Activated CD4-positive, CD25-positive, alpha-beta regulatory T cell (primary cell): Measurements from ENCODE around the gene TNFRSF14.
A peak's percentile ranks its signal among the peaks of the same experiment; 100 is the strongest.

Source experiments
- DNase-seq, 4 experiments: peaks; one replicate each; lab custom pipeline; 2025; lab: John Stamatoyannopoulos, UW

TNFRSF14 gene

DNA sequence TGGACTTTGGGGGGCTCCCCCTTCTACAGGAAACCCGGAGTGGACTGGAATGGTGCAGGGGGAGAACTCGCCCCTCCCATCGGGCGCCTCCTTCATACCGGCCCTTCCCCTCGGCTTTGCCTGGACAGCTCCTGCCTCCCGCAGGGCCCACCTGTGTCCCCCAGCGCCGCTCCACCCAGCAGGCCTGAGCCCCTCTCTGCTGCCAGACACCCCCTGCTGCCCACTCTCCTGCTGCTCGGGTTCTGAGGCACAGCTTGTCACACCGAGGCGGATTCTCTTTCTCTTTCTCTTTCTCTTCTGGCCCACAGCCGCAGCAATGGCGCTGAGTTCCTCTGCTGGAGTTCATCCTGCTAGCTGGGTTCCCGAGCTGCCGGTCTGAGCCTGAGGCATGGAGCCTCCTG lies at the start of gene TNFRSF14:
Gene TNFRSF14 (plus strand): TSS at position 95 of the 401 bp plus-strand sequence. CDS start 294 bp downstream, at position 389.
- peak; percentile 35 to 56 (median 46) for DNase-seq

DNA sequence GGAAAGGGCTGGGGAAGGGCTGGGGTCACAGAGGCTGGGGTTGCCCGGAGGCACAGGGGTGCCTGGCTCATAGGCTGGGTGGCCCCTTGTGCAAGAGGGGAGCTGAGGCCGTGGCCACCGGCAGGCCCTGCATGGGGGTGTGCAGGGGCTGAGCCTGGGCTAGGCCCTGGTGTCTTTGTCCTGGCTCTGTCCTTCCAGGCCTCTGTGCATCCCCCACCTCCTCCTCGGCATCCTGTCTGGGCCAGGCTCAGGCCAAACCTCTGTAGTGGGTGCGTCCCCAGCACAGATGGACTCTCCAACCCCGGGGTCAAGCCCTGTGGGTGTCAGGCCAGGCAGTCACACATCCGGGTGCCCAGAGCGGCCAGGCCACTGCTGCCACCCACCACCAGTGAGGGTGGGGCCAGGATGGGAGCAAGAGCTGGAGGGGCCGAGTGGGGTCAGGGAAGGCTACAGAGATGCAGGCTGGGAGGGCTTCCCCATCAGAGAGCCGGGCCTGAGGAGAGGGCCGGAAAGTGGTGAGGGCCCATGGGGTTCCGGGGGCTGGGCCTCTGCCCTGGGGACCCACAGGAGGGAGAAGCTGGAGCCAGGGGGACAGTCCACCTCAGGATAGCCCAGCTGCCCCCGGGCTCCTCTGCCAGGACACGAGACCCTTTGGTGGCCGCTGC lies 49.1 kb upstream of the TNFRSF14 start:
- no peak for DNase-seq

DNA sequence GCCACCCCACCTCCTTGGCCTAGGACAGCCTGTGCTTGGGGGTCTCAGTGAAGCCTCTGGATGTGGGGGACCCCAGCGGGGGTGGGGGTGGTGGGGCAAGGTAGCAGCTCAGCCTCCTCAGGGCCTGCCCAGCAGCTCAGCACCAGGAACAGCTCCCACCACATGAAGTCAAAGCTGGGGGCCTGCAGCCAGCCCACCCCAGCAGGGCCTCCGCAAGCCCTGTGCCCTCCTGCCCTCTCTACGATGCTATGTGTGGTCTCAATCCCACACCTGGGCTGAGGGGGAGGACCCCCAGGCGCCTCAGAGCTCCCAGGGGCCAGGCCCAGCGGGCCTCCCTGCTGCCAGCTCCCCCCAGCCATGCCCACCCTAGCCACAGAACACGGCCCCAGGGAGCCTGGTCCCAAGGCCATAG lies 48.4 kb upstream of the TNFRSF14 start:
- DNase-seq = no peak

DNA sequence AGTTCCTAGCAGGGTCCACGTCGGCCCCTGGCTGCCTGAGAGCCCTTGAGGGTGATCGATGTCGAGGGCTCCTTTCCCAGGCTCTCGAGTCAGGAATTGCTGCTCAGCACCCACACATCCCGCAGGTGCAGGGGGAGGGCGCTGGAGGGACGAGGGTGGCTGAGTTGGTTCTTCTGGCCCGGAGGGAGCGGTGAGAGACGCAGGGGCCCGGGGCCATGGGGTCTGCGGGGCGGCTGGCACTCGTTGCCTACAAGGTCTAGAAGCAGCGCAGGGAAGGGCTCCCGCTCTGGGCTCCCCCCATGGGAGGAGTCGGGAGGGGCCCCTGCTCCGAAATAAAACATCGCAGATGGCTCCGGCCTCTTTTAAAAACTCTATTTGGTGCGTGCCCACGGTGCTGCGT lies 48.0 kb upstream of the TNFRSF14 start:
- no peak for DNase-seq

DNA sequence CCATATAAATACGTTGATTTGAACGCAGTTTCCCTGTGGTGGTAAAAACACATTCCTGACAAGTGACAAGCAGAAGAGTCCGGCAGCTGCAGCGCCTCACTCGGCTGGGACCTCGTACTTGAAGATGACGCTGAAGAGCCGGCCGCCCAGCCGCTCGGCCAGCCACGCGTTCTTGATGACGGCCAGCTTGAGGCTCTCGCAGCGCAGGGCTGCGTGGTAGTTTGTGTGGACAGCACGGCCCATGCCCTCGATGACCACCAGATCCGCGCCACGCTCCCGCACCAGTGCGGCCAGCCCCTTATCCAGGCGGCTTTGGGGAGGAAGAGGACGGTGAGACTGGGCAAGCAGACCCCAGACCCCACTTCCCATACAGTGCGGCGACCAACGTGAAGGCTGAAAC lies 47.4 kb upstream of the TNFRSF14 start:
- DNase-seq = no peak

DNA sequence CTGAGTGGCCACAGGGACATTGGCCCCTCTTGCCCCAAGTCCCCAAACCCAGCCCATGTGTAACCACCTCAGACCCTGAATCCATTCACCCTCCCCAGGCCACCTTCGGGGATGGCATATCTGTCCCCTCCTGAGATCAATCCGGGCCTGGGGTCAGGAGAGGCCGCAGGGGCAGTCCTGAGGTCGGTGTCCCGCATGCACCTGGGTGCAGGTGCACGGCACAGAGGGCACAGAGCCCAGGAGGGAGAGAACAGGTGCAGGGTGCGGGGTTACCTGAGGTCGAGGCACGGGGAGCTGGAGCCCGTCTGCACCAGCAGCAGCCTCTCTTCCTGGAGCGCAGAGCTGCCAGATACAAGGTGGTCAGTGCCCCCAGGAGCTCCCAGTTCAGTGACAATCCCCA lies 46.6 kb upstream of the TNFRSF14 start:
- DNase-seq = no peak

DNA sequence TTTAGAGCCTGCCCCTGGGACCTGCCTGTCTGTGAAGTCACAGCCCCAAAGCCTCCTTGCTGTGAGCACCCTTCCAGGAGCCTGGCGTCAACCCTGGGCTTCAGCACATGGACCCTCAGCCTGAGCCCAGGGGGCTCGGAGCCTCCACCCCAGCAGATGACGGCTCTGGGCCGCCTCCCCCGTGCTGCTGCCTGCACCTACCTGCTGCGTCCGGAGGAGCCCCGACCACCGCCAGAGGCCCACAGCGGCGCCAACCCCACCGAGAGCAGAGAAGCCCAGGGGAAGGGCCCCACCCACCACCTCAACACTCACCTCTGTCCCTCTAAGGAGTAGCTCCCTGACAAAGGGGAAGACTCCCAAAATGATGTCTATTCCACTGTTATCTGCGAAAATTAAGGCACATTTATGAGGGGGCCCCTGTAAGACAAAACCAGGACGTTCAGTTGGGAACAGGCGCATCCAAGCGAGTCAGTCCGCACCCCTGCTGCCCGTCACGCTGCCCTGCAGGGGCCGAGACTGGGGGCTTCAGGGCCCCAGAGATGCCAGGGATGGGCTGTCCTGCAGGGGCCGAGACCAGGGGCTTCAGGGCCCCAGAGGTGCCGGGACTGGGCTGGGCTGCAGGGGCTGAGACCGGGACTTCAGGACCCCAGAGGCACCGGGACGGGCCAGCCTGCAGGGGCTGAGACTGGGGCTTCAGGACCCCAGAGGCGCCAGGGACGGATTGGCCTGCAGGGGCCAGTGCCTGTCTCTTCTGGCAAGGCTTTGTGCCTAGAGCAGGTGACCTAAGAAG lies 45.6 kb upstream of the TNFRSF14 start:
- DNase-seq = no peak

DNA sequence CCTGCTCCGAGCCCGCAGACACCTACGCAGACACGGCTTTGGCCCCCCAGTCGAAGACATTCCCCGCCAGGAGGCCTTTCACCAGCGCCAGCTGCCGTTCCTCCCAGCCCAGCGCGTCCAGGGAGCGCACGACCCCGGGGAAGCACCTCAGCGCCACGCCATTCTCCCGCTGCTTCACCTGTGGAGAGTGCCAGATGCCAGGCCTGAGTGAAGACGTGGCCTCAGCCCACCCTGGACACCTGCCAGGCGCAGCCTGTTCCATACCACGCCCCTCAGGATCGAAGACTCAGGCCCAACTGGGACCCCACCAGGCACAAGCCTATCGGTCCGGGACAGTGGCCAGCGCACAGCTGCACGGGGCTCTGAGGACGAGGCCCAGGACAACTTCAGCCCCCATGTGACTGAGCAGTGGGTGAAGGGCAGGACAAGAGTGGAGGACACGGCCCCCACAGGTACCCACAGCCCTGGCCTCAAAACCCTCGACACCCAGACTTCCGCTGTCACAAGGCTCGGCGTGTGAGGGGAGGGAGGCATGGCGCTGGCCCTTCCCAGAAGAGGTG lies 43.2 kb upstream of the TNFRSF14 start:
- DNase-seq = no peak

DNA sequence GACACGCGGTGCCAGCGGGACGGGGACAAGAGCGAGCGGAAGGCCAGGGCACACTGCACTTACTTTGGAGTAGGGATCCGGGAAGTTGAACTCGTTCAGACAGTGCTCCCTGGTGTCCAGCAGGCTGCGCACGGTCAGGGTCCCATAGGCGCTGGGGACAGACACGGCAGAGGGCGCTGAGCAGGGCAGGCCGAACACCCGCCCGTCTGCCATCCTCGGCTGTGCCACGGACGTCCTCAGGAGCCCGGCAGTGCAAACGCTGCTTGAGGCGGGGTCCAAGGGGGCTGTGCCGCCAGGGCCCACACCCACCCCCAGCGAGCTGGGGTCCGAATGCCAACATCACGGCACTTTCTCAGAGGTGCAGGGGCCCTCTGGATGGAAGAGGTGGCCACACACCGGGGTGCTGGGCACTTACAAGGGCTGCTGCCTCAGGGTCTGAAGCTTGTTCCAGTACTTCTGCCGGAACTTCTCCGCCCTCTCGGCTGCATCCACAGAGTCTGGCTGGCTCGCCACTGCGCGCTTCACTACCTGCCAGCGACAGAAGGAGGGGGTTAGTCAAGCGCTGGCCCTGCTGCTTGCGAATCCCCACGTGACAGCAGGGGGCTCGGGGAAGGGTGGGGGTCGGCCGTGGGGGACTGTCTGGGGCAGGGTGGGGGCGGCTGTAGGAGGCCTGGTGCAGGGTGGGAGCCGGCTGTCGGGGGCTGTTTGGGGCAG lies 42.1 kb upstream of the TNFRSF14 start:
- DNase-seq = no peak

DNA sequence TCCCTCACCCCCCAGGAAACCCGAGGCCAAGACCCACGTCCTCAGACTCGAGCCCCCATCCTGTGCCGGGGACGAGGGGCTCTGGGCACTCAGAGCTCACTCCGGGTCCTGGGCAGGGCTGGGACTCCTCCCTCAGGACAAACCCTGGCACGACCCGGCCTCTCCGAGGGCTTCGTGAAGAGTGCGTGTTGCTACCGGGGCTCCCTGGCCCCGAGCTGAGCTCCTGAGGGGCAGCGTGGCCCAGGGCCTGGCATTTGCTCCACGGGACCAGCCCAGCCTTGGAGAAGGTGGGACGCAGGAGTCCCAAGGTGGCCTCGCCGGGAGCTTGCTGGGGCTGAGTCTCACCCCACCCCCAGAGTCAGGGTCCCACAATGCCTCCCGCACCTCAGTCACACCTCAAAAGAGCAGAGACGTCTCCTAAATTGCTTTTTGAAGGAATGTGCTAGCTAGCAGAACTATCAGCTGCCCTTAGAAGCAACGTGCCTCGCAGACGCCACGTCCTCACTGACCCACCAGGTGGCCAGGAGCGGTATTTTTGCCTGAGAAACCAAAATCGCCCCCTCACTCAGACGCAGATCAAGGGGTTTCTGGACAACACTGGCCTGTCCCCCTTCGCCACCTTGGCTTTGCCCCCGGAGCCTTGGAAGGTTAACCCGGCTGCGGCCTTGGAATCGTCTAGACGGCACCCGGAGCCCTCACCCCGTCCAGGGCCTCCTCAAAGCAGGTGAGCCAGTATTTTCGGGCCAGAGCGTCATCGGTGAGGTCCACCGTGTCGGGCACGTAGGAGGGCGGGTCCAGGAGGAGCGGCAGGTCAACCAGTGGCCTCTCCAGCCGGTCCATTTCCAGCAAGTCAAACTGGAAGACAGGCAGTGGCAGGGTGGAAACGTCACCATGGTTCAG lies 41.1 kb upstream of the TNFRSF14 start:
- no peak for DNase-seq

DNA sequence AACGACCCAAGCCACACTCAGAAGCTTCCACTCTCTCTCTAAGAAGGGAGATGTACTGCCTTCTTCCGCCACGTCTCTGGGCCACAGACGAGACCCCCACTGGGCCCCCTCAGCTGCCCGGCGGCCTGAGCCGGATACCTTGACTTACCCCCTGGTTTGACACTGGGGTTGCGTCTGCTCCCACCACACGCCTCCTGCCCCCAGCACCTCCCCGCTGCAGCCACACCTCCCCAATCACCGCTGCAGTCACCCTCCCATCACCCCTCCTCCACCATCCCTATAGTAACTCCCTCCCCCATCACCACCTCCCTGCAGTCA lies 40.4 kb upstream of the TNFRSF14 start:
- no peak for DNase-seq

DNA sequence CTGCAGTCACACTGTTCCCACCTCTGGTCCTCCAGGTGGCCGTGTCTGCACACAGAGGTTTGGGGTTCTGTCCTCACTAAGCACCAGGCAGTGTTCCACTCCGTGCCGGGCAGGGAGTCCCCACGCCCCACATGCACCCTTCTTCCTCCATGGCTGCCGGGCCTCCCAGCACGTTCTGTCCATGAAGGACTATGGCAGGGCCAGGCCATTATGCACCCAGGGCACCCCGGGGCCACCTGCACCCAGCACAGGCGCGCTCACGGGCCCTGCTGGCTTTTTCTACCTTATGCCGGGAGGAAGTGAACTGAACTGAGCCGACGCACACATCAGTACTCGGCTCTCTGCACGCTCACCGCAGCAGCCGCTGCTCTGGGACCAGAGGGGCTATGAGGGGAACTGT lies 40.0 kb upstream of the TNFRSF14 start:
- no peak for DNase-seq

DNA sequence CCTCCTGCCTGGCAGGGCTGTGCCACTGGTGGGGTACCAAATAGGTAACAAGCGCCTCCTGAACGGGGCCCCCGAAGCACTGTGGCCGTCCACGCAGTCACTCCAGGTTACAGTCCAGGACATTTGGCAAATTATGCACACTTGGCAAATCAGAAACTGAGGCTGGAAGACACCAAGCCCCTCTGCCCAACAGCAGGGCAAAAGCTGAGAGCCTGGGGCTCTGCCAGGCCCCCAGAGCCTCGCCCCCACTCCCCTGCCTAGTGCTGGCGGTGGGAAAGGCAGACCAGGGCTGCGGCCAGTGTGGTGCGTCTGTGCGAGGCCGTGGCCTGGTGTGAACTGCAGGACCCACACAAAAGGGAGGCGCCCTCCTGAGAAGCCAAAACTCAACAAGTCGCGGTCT lies 39.2 kb upstream of the TNFRSF14 start:
- DNase-seq = no peak

DNA sequence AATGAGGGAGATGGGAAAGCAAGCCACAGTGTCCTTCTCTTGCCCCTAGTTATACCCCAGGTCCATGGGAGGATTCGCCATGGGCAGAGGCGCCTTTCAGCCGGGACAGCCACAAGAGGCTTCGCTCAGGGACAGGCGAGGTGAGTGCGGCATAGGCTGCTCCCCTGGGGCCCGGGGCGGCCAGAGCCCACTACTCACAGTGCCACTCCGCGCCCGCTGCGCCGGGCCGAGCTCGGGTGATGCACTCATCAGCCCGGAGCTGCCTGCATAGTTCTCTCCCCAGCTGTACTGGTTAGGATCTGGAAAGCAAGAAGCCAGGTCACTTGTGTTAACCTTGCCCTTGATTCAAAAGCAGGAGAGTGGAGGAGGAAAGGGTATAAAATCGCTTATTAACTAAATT lies 38.2 kb upstream of the TNFRSF14 start:
- DNase-seq = no peak

DNA sequence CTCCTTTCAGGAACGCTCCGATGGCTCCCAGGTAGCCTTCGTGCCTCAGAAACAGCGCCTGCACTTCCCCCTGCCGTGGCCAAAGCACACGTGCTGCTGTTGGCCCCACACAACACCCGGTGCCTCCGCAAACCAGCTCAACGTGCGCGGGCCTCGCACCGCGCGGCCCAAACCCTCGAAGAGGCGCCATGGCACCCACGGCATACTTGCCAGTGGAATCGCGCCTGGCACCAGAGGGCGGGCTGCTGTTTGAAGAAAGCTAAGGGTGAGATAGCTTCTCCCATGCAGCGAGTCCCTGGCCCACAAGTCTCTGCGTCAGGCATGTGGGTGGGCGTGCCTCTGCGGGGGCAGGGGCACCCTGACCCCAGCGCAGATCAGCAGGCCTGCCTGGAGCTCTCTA lies 37.6 kb upstream of the TNFRSF14 start:
- DNase-seq = no peak

DNA sequence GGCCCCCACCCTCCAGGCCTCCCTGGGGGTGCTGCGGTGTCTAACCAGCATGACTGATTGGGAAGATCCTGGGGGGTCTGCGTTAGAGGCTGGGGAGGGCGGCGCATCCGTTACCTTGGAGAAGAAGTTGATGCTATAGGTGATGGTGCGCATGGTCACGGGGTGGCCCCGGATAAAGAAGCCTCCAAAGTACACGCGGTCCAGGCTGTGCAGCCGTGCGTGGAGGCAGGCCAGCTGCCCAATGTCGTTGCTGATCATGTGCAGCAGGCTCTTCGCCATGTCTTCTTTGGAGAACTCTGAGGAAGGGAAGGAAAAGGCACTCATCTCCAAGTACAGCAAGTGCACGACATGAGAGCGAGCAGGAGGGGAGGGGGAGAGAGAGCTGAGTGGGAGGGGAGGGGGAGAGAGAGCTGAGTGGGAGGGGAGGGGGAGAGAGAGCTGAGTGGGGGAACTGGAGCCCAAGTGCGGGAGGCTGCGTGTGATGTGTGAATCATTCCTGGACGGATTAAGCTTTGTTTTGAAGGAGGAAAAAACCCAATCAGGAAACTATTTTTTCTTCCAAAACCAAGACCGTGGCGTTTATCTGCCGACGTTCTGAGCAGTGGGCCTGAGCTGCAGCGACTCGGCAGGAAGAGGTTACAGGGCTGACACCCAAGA lies 37.0 kb upstream of the TNFRSF14 start:
- DNase-seq = no peak

DNA sequence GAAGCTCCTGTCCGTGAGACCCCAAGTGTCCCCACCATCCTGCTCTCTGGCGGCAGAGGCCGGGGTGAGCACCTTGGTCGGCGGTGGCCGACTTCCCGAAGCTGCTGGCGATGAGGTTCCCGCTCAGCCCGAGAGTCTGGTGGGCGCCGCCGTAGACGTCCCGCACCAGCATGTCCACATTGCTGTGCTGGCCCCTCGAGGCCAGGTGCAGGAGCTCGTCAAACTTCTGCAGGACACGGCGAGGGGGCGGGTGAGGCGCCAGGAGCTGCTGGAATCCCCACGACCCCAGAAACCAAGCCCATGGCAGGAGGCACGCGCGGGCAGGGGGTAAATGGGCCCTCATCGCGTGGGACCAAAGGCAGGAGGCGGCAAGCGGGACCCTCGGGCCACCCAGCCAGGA lies 36.4 kb upstream of the TNFRSF14 start:
- no peak for DNase-seq

DNA sequence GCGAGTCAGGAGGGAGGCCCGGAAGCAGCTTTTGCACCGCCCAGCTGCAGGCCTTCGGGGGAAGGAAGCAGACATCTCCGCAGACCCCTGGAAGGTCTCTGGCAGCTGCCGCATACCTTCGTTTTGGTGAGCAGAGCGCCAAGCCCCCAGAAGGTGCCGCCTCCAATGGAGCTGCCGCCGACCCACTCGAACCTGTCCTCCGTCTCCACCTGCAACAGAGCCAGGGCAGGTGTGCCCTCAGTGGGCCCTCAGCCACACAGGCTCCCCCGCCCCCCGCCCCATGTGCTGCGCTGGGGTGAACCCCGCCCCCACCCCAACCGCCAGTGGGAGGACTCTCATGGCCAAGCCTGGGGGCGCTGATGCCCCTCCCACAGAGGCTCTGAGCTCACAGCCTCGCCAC lies 36.0 kb upstream of the TNFRSF14 start:
- DNase-seq = no peak

DNA sequence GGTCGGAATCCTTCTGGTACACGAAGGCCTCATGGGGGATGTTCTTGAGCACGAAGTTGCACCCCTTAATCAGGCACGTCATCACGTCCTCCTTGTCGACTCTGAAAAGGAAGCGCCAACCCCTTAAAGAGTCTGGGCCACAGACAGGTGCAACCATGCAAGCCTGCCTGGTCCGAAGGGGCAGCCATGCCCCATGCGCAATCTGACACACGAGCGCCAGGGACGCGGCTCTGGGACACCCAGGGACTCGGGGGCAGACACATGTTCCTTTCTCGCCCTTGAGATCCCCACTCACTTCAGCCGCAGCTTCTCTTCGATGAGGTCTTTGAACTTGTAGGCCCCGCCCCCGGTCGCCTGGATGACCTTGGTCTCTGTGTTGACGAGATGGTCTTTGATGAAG lies 35.4 kb upstream of the TNFRSF14 start:
- DNase-seq = no peak

DNA sequence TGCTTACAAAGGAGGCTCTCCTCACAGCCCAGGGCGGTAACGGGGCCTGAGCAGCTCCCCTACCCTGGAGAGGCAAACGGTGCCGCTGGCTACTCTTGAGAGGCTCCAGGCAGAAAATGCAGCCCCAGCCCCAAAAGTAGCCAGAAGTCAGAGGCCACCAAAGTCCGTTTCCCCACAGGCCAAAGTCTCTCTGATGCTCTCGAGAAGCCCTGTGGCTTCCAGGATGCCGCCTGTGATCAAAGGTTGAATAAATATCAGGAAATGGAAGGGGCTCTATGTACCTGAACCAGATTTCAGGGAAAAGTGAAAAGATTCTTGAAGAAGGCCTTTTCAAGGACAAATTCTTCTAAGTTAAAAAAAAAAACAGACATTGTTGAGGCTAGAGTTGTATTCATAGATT lies 33.9 kb upstream of the TNFRSF14 start:
- no peak for DNase-seq

DNA sequence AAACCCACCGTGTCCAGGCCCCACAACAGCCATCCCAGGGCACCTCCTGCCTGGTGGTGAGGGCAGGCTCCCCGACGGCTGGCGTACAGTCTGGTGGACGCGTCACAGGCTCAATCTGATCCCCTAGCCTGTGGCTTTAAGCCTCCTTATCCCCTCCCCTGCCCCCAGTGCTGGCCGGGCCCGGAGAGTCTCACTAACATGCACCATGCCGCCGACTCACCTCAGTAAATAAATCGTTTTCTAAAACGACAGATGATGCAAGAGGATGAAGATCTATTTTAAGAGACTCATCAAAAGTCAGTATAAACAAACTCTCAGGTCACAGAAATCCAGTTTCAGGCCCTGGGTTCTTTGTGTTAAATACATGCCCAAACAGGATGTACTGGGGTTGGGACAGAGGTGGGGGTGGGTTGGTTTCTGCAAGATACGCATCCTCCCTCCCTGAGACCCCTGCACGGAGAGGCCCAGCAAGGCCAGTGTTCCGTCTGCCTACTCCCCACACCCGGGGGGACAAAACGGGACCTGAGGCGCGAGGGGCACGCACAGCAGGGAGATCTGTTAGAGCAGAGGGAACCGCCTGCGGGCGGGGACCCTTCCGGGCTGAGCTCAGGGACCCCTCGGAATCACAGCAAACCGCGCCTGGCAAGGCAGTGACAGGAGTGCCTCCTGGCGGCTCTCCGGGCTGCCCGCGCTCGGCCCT lies 32.8 kb upstream of the TNFRSF14 start:
- no peak for DNase-seq
